Stimulated activated naive CD8-positive, alpha-beta T cell treated with anti-CD3 and anti-CD28 coated beads, Interleukin-15, Interleukin-2, amounts not matched to agents 100 ng/mL and 50 ng/mL, for 24 hours (primary cell): ENCODE data around the gene WDR81.
"Not testable (repeated sequence)": the region's sequence is repeated elsewhere in the genome, so short reads cannot be mapped to it uniquely, and the experiment has no call there.

Experiments
- H3K27ac Mint-ChIP-seq: one replicate; pipeline ENCODE4 v1.8.0; 2021; ENCODE audit warnings: mild to moderate bottlenecking, mixed read lengths
- H3K27me3 Mint-ChIP-seq: one replicate; pipeline ENCODE4 v1.8.0; 2021; ENCODE audit warnings: mixed read lengths
- H3K36me3 Mint-ChIP-seq: one replicate; pipeline ENCODE4 v1.8.0; 2021; ENCODE audit warnings: low read depth, mixed read lengths
- H3K4me1 Mint-ChIP-seq: one replicate; pipeline ENCODE4 v1.8.0; 2021; ENCODE audit warnings: low read depth, mixed read lengths
- H3K4me3 Mint-ChIP-seq: one replicate; pipeline ENCODE4 v1.8.0; 2021; ENCODE audit warnings: mild to moderate bottlenecking, mixed read lengths
- H3K9me3 Mint-ChIP-seq: one replicate; pipeline ENCODE4 v1.8.0; 2021; ENCODE audit warnings: mixed read lengths

Gene WDR81

GRCh38 chr17:1753767-1754429 lies 29.4 kb downstream of the WDR81 start:
- Mint-ChIP-seq H3K4me1 (no peaks in the 10 kb centered on the region), H3K4me3 (no peak overlapping the region), H3K27me3 (no peaks in the 10 kb centered on the region), H3K9me3 (no peaks in the 10 kb centered on the region), H3K36me3 (no peaks in the 10 kb centered on the region), H3K27ac (no peak overlapping the region)

GRCh38 chr17:1754430-1755112 lies 30.1 kb downstream of the WDR81 start:
- Mint-ChIP-seq H3K4me3 (no peak overlapping the region), H3K27me3 (no peaks in the 10 kb centered on the region), H3K4me1 (no peaks in the 10 kb centered on the region), H3K36me3 (no peaks in the 10 kb centered on the region), H3K27ac (no peak overlapping the region), H3K9me3 (no peaks in the 10 kb centered on the region)

GRCh38 chr17:1755252-1755826 lies 30.8 kb downstream of the WDR81 start:
- H3K4me1 Mint-ChIP-seq = no peaks in the 10 kb centered on the region
- no peak overlapping the region for H3K4me3 Mint-ChIP-seq
- no peaks in the 10 kb centered on the region for H3K27me3 Mint-ChIP-seq
- H3K36me3 Mint-ChIP-seq = no peaks in the 10 kb centered on the region
- no peak overlapping the region for H3K27ac Mint-ChIP-seq
- H3K9me3 Mint-ChIP-seq = no peaks in the 10 kb centered on the region

- Mint-ChIP-seq H3K36me3 (no peaks in the 10 kb centered on the region), H3K27ac (no peak overlapping the region), H3K9me3 (no peaks in the 10 kb centered on the region), H3K4me1 (no peaks in the 10 kb centered on the region), H3K27me3 (no peaks in the 10 kb centered on the region), H3K4me3 (no peak overlapping the region)
Observed at GRCh38 chr17:1755827-1756262, 31.3 kb downstream of the WDR81 start.

GRCh38 chr17:1758807-1759206 lies 34.3 kb downstream of the WDR81 start:
- no peaks in the 10 kb centered on the region for H3K27me3 Mint-ChIP-seq
- H3K9me3 Mint-ChIP-seq = no peaks in the 10 kb centered on the region
- no peak overlapping the region for H3K4me3 Mint-ChIP-seq
- H3K36me3 Mint-ChIP-seq = no peaks in the 10 kb centered on the region
- no peak overlapping the region for H3K27ac Mint-ChIP-seq
- peaks cover 16% of the 10 kb centered on the region for H3K4me1 Mint-ChIP-seq

- no peak overlapping the region for H3K4me3 Mint-ChIP-seq
- H3K36me3 Mint-ChIP-seq = no peaks in the 10 kb centered on the region
- no peak overlapping the region for H3K27ac Mint-ChIP-seq
- H3K4me1 Mint-ChIP-seq = peaks cover 23% of the 10 kb centered on the region
- H3K27me3 Mint-ChIP-seq = no peaks in the 10 kb centered on the region
- no peaks in the 10 kb centered on the region for H3K9me3 Mint-ChIP-seq
Observed at GRCh38 chr17:1759529-1759928, 35.0 kb downstream of the WDR81 start.

- no peaks in the 10 kb centered on the region for H3K27me3 Mint-ChIP-seq
- peaks cover 26% of the 10 kb centered on the region for H3K4me1 Mint-ChIP-seq
- H3K4me3 Mint-ChIP-seq = no peak overlapping the region
- H3K27ac Mint-ChIP-seq = no peak overlapping the region
- H3K36me3 Mint-ChIP-seq = no peaks in the 10 kb centered on the region
- no peaks in the 10 kb centered on the region for H3K9me3 Mint-ChIP-seq
Observed at GRCh38 chr17:1762233-1762900, 37.9 kb downstream of the WDR81 start.

GRCh38 chr17:1762901-1763898 lies 38.7 kb downstream of the WDR81 start:
- no peak overlapping the region for H3K4me3 Mint-ChIP-seq

DNA sequence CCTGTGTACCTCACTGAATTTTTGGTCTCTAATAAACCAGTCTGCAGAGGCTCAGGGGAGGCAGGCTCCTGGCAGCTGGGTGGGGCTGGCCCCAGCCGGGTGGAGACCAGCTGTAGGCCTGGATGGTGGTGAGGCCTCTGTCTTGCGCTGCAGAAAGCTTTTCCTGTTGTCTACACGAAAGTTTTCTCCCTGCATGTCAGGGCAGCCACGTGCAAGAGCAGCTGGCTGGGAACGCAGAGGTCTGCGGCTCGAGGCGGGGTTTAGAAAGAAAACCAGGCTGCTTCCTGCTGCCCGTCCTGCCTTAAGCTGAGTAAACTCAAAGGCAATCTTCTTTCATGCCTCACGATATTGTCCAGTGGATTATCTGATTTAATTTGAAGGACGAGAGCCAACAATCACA lies 39.8 kb downstream of the WDR81 start:
- no peaks in the 10 kb centered on the region for H3K9me3 Mint-ChIP-seq
- H3K27me3 Mint-ChIP-seq = no peaks in the 10 kb centered on the region
- H3K4me3 Mint-ChIP-seq = peak overlapping the region; percentile 11
- H3K27ac Mint-ChIP-seq = peak overlapping the region; percentile 31
- peaks cover 31% of the 10 kb centered on the region for H3K4me1 Mint-ChIP-seq
- H3K36me3 Mint-ChIP-seq = no peaks in the 10 kb centered on the region

More at GRCh38 chr17:1762901-1763898, 38.7 kb downstream of the WDR81 start:
- Mint-ChIP-seq H3K36me3 (no peaks in the 10 kb centered on the region), H3K27me3 (no peaks in the 10 kb centered on the region), H3K27ac (peak overlapping the region; percentile 31), H3K4me1 (peaks cover 31% of the 10 kb centered on the region), H3K9me3 (no peaks in the 10 kb centered on the region)

DNA sequence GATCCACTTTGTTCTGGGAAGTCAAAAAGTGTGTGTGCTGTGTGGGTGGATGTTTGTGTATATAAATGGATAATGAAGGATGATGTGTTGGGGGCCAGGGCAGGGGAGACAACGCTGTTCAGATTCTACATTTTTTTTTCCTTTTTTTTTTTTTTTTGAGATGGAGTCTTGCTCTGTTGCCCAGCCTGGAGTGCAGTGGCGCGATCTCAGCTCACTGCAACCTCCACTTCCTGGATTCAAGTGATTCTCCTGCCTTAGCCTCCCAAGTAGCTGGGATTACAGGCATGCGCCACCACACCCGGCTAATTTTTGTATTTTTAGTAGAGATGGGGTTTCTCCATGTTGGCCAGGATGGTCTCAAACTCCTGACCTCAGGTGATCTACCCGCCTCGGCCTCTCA lies 40.2 kb downstream of the WDR81 start:
- H3K36me3 Mint-ChIP-seq, H3K27ac Mint-ChIP-seq, H3K27me3 Mint-ChIP-seq, H3K9me3 Mint-ChIP-seq: not testable (repeated sequence)
- H3K4me3 Mint-ChIP-seq = peak overlapping the region; percentile 11
- H3K4me1 Mint-ChIP-seq = peaks cover 35% of the 10 kb centered on the region

DNA sequence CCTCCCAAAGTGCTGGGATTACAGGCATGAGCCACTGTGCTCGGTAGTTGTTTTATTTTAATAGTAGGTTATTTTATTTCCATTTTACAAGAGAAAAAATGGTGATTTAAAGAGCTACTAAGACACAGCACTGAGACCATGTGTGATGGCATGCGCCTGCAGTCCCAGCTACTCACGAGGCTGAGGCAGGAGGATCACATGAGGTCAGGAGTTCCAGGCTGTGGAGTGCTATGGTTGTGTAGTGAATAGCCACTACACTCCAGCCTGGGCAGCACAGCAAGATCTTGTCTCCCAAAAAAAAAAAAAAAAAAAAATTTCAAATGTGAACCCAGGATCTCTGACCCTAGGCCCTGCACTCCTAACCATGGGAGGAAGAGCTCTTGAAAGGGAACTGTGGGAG lies 41.1 kb downstream of the WDR81 start:
- no peak overlapping the region for H3K4me3 Mint-ChIP-seq
- H3K36me3 Mint-ChIP-seq = no peaks in the 10 kb centered on the region
- no peaks in the 10 kb centered on the region for H3K27me3 Mint-ChIP-seq
- peaks cover 42% of the 10 kb centered on the region for H3K4me1 Mint-ChIP-seq
- H3K9me3 Mint-ChIP-seq = no peaks in the 10 kb centered on the region
- H3K27ac Mint-ChIP-seq = no peak overlapping the region

- Mint-ChIP-seq H3K4me3 (no peak overlapping the region), H3K27me3 (no peaks in the 10 kb centered on the region), H3K4me1 (peaks cover 46% of the 10 kb centered on the region), H3K27ac (no peak overlapping the region), H3K36me3 (no peaks in the 10 kb centered on the region), H3K9me3 (no peaks in the 10 kb centered on the region)
Observed at GRCh38 chr17:1766382-1767135, 42.1 kb downstream of the WDR81 start.

DNA sequence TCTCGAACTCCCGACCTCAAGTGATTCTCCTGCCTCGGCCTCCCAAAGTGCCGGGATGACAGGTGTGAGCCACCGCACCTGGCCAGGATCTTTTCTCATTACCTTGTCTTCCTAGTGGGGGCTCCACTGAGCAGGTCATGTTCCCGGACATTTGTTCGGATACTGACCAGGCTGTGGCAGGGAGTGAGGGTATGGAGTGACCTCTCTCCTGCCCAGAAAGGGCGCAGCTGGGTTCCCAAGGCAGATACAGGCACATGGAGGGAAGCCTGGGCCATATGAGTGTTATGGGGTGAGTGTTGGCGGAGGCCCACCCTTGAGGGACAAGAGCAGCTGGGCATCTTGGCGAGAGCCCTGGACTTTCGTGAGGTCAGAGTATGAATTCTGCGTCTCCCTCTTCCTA lies 42.9 kb downstream of the WDR81 start:
- no peak overlapping the region for H3K27ac Mint-ChIP-seq
- peaks cover 40% of the 10 kb centered on the region for H3K4me1 Mint-ChIP-seq
- no peaks in the 10 kb centered on the region for H3K27me3 Mint-ChIP-seq
- no peaks in the 10 kb centered on the region for H3K9me3 Mint-ChIP-seq
- H3K4me3 Mint-ChIP-seq = no peak overlapping the region
- no peaks in the 10 kb centered on the region for H3K36me3 Mint-ChIP-seq
